Kidney (tissue), 14 donors: ENCODE measurements around the gene JARID2. TPM values are rescaled to one million over a fixed set of nuclear protein-coding genes. Genes with fewer than 3 reads are reported as not detected.

Experiments
- DNase-seq, 5 donors: peaks; one replicate each; pipeline ENCODE4 v3.0.0-alpha.2; 2013 to 2020
- FAIRE-seq: peaks from 2 replicates; lab custom pipeline; 2012; peaks lifted over from hg19 to GRCh38; lab: Jason Lieb, UNC
- H3K27ac ChIP-seq, 2 donors: one replicate each; pipeline ENCODE4 v1.7.0; 2013; ENCODE audit warnings: low read depth in 2 of 2, low read length in 2 of 2, inconsistent platforms in 1 of 2
- H3K27me3 ChIP-seq: one replicate; pipeline ENCODE4 v1.7.1; 2013; ENCODE audit warnings: low read length, inconsistent platforms; ENCODE audit not compliant: control insufficient read depth, insufficient read depth
- H3K36me3 ChIP-seq, 3 donors: one replicate each; pipeline versions ENCODE4 v1.7.0 to v1.7.1; 2013; ENCODE audit warnings: low read length in 3 of 3, control low read depth in 1 of 3, inconsistent platforms in 1 of 3; ENCODE audit not compliant: insufficient read depth in 3 of 3, control insufficient read depth in 2 of 3
- H3K4me1 ChIP-seq, 3 donors: one replicate each; pipeline versions ENCODE4 v1.7.0 to v1.7.1; 2013; ENCODE audit warnings: low read length in 3 of 3, inconsistent platforms in 1 of 3, low read depth in 1 of 3; ENCODE audit not compliant: control insufficient read depth in 2 of 3, insufficient read depth in 2 of 3
- H3K4me3 ChIP-seq, 3 donors: one replicate each; pipeline versions ENCODE4 v1.7.0 to v1.8.1; 2013; ENCODE audit warnings: low read length in 3 of 3, control low read depth in 1 of 3, inconsistent platforms in 1 of 3
- H3K9ac ChIP-seq, 3 donors: one replicate each; pipeline versions ENCODE4 v1.7.0 to v1.7.1; 2013; ENCODE audit warnings: low read length in 3 of 3, control low read depth in 1 of 3, inconsistent platforms in 1 of 3
- H3K9me3 ChIP-seq, 3 donors: one replicate each; pipeline versions ENCODE4 v1.7.0 to v1.7.1; 2013; ENCODE audit warnings: low read length in 3 of 3, control low read depth in 1 of 3, inconsistent platforms in 1 of 3; ENCODE audit not compliant: control insufficient read depth in 2 of 3, insufficient read depth in 1 of 3
- CTCF ChIP-seq: IDR thresholded peaks from 3 replicates; pipeline ENCODE4 v1.5.1; 2012; ENCODE audit warnings: mild to moderate bottlenecking, moderate library complexity, borderline replicate concordance; ENCODE audit not compliant: insufficient read depth; ENCODE audit errors: extremely low read depth
- intact Hi-C: fragments of 100-400 bp; cut with DNase I; formaldehyde crosslinking; loops from one replicate; pipeline ENCODE4 v1.11.1; 2022
- polyA plus RNA-seq: library from polyadenylated mRNA; stranded (reverse); fragments of 350-450 nt; fragmentation: Illumina TruSeq; extraction: RNeasy Lipid Tissue Mini Kit (QIAGEN cat#74804); gene quantifications from one replicate; pipeline ENCODE4 v1.2.3, GENCODE V29; 2014; ENCODE audit warnings: low read depth, low replicate concordance; ENCODE audit not compliant: insufficient read depth
- total RNA-seq: library from RNA; stranded (reverse); fragmentation: NEBNext Ultra II Directional; extraction: Animal tissue kit (Norgen Biotek cat#: 25700); gene quantifications from one replicate; pipeline ENCODE4 v1.2.1, GENCODE V29; 2021
- donor health status: control.
- donor health status: control.
- donor health status: control.
- donor health status: control.
- donor health status: control.
- donor health status: DM: yes; HTN: yes; CAD: no.
- donor health status: Normal renal cell carcinoma (clear cell type).

The JARID2 gene
- total and polyA plus RNA-seq, 2 donors from 2014 or later: 1.8 to 12.3 TPM

GRCh38 chr6:15305496-15305895 is 59.6 kb downstream of the JARID2 start:
- no peaks in the 10 kb centered on the region for H3K36me3 ChIP-seq
- DNase-seq: no peak
- no peaks in the 10 kb centered on the region for H3K9me3 ChIP-seq
- intact Hi-C loops: no loop called here
- H3K27me3 ChIP-seq: no peaks in the 10 kb centered on the region
- no peak overlapping the region for H3K27ac ChIP-seq
- no peak overlapping the region for H3K4me3 ChIP-seq
- TF ChIP-seq CTCF: no peak
- no peak for FAIRE-seq
- H3K4me1 ChIP-seq: peaks cover 2 to 19% (median 4%) of the 10 kb centered on the region in 3 donors
- no peak overlapping the region for H3K9ac ChIP-seq

- FAIRE-seq: no peak
- Histone ChIP-seq H3K27ac (no peak overlapping the region), H3K9me3 (no peaks in the 10 kb centered on the region), H3K36me3 (no peaks in the 10 kb centered on the region), H3K4me3 (no peak overlapping the region), H3K27me3 (no peaks in the 10 kb centered on the region), H3K9ac (no peak overlapping the region), H3K4me1 (peaks cover 2 to 18% (median 4%) of the 10 kb centered on the region in 3 donors)
- no peak for TF ChIP-seq CTCF
- intact Hi-C loops: no loop called here
- no peak for DNase-seq
Observed at GRCh38 chr6:15305909-15306308, 60.0 kb downstream of the JARID2 start.

GRCh38 chr6:15308435-15309213 is 62.8 kb downstream of the JARID2 start:
- H3K27ac ChIP-seq: no peak overlapping the region
- no peak overlapping the region for H3K4me3 ChIP-seq
- H3K9ac ChIP-seq: no peak overlapping the region
- no peaks in the 10 kb centered on the region for H3K9me3 ChIP-seq
- H3K4me1 ChIP-seq: peaks cover 2 to 23% (median 2%) of the 10 kb centered on the region in 3 donors
- DNase-seq (peak in 2 of 5 donors; percentile 48 to 57), FAIRE-seq (no peak)
- H3K36me3 ChIP-seq: no peaks in the 10 kb centered on the region
- TF ChIP-seq CTCF: no peak
- no peaks in the 10 kb centered on the region for H3K27me3 ChIP-seq
- intact Hi-C loops: no loop called here
